Esophagus squamous epithelium (tissue), 5 donors: ENCODE data around the gene B3GALT5. TPM values are rescaled to one million over a fixed set of nuclear protein-coding genes. Genes with fewer than 3 reads are reported as not detected.

Experiments used
- DNase-seq: peaks from one replicate; lab custom pipeline; 2025; lab: John Stamatoyannopoulos, UW
- H3K27ac ChIP-seq, 4 donors: fragments of 200-600 bp; sonication (generic); one replicate each; pipeline ENCODE4 v1.5.1; 2016 to 2019; ENCODE audit warnings: mild to moderate bottlenecking in 1 of 4
- H3K27me3 ChIP-seq, 4 donors: fragments of 200-600 bp; sonication (generic); 1 replicate in 3 of 4; 2 replicates in 1 of 4; pipeline versions ENCODE4 v1.5.1 to v1.6.0; 2017 to 2021; ENCODE audit warnings: antibody characterized with exemption in 1 of 4
- H3K36me3 ChIP-seq, 3 donors: fragments of 200-600 bp; sonication (generic); one replicate each; pipeline ENCODE4 v1.5.1; 2016 to 2019
- H3K4me1 ChIP-seq, 3 donors: fragments of 200-600 bp; sonication (generic); one replicate each; pipeline ENCODE4 v1.5.1; 2017 to 2019
- H3K4me3 ChIP-seq, 4 donors: fragments of 200-600 bp; sonication (generic); 1 replicate in 3 of 4; 2 replicates in 1 of 4; pipeline ENCODE4 v1.5.1; 2016 to 2019; ENCODE audit warnings: mild to moderate bottlenecking in 2 of 4, moderate library complexity in 1 of 4
- H3K9me3 ChIP-seq, 3 donors: fragments of 200-600 bp; sonication (generic); one replicate each; pipeline ENCODE4 v1.5.1; 2016 to 2019
- CTCF ChIP-seq, 6 experiments: fragments of 450-650 bp in 4 of 6; fragments of 200-600 bp in 2 of 6; sonication (generic) in 2 of 6; IDR thresholded peaks; one replicate each; pipeline ENCODE4 v1.5.1; 2016 to 2019; ENCODE audit warnings: antibody characterized with exemption in 6 of 6, mild to moderate bottlenecking in 4 of 6, moderate library complexity in 4 of 6
- POLR2A ChIP-seq, 4 donors: fragments of 450-650 bp; IDR thresholded peaks; one replicate each; pipeline ENCODE4 v1.6.1; 2017; ENCODE audit warnings: antibody characterized with exemption in 4 of 4, mild to moderate bottlenecking in 4 of 4, moderate library complexity in 3 of 4
- WGBS, 2 donors: methylation state at CpG; one replicate each; pipeline ENCODE4 v1.1.5; 2018; 5-methylcytosine and 5-hydroxymethylcytosine counted together
- intact Hi-C: fragments of 100-400 bp; cut with DNase I; formaldehyde crosslinking; loops from one replicate; pipeline ENCODE4 v1.15.0; 2022
- total RNA-seq, 4 donors: library from RNA; depleted of rRNA; stranded (reverse); fragments of >200 nt; gene quantifications; one replicate each; pipeline ENCODE4 v1.1.0, GENCODE V29; 2016
- donor health status: DM: yes; HTN: yes; CAD: no.

The B3GALT5 gene
- total RNA-seq, 4 donors from 2014 or later = 0.19 to 2.6 (median 0.64) TPM

- DNase-seq = no peak
- intact Hi-C loops = no loop called here
- Histone ChIP-seq H3K36me3 (no peaks in the 10 kb centered on the region), H3K9me3 (no peaks in the 10 kb centered on the region), H3K4me3 (no peak overlapping the region), H3K27ac (no peak overlapping the region), H3K27me3 (peaks cover 0 to 64% (median 0%) of the 10 kb centered on the region in 4 donors), H3K4me1 (peaks cover 0 to 17% (median 4%) of the 10 kb centered on the region in 3 donors)
- TF ChIP-seq POLR2A (IDR thresholded peaks at IDR 0.05) = no peak
- no peak for TF ChIP-seq CTCF (IDR thresholded peaks at IDR 0.05)
- 46 to 55% methylated on average over 6 of the region's 6 CpGs for WGBS, 2 donors
These were observed 29.2 kb downstream of the B3GALT5 start for GRCh38 chr21:39641827-39642450.

- H3K27ac ChIP-seq = no peak overlapping the region
- DNase-seq = no peak
These were observed 31.4 kb downstream of the B3GALT5 start for GRCh38 chr21:39644062-39644560.

GRCh38 chr21:39645331-39645730 is 32.6 kb downstream of the B3GALT5 start:
- peaks cover 0 to 37% (median 0%) of the 10 kb centered on the region in 4 donors for H3K27me3 ChIP-seq
- intact Hi-C loops = no loop called here
- DNase-seq = no peak
- no peaks in the 10 kb centered on the region for H3K9me3 ChIP-seq
- H3K27ac ChIP-seq = no peak overlapping the region
- no peaks in the 10 kb centered on the region for H3K4me1 ChIP-seq
- H3K4me3 ChIP-seq = no peak overlapping the region
- no peak for TF ChIP-seq POLR2A (IDR thresholded peaks at IDR 0.05)
- TF ChIP-seq CTCF (IDR thresholded peaks at IDR 0.05) = no peak
- 58 to 65% methylated on average over 3 of the region's 3 CpGs for WGBS, 2 donors
- H3K36me3 ChIP-seq = no peaks in the 10 kb centered on the region

More at GRCh38 chr21:39644062-39644560, 31.4 kb downstream of the B3GALT5 start:
- H3K4me3 ChIP-seq = no peak overlapping the region
- no peaks in the 10 kb centered on the region for H3K36me3 ChIP-seq
- WGBS, 2 donors = 62 to 64% methylated on average over 6 of the region's 6 CpGs
- peaks cover 0 to 45% (median 0%) of the 10 kb centered on the region in 4 donors for H3K27me3 ChIP-seq
- peaks cover 0 to under 1% (median 0%) of the 10 kb centered on the region in 3 donors for H3K4me1 ChIP-seq
- H3K9me3 ChIP-seq = no peaks in the 10 kb centered on the region
- intact Hi-C loops = no loop called here
- TF ChIP-seq POLR2A (IDR thresholded peaks at IDR 0.05) (no peak), CTCF (IDR thresholded peaks at IDR 0.05) (no peak)

GRCh38 chr21:39647476-39647875 is 34.7 kb downstream of the B3GALT5 start:
- Histone ChIP-seq H3K9me3 (no peaks in the 10 kb centered on the region), H3K4me1 (no peaks in the 10 kb centered on the region), H3K36me3 (no peaks in the 10 kb centered on the region), H3K4me3 (no peak overlapping the region), H3K27me3 (peaks cover 0 to 22% (median 0%) of the 10 kb centered on the region in 4 donors), H3K27ac (no peak overlapping the region)
- WGBS, 2 donors = 64 to 71% methylated on average over 4 to 5 of the region's 6 CpGs
- TF ChIP-seq CTCF (IDR thresholded peaks at IDR 0.05) = no peak
- no peak for TF ChIP-seq POLR2A (IDR thresholded peaks at IDR 0.05)
- intact Hi-C loops = no loop called here
- DNase-seq = no peak

GRCh38 chr21:39648879-39649278 is 36.1 kb downstream of the B3GALT5 start:
- H3K36me3 ChIP-seq = no peaks in the 10 kb centered on the region
- H3K9me3 ChIP-seq = peaks cover 0 to 6% (median 0%) of the 10 kb centered on the region in 3 donors
- no peak for TF ChIP-seq POLR2A (IDR thresholded peaks at IDR 0.05)
- TF ChIP-seq CTCF (IDR thresholded peaks at IDR 0.05) = no peak
- 94 to 100% methylated on average over 1 to 3 of the region's 6 CpGs for WGBS, 2 donors
- no peak for DNase-seq
- H3K27me3 ChIP-seq = peaks cover 0 to 9% (median 0%) of the 10 kb centered on the region in 4 donors
- intact Hi-C loops = no loop called here
- H3K4me3 ChIP-seq = no peak overlapping the region
- H3K4me1 ChIP-seq = no peaks in the 10 kb centered on the region
- H3K27ac ChIP-seq = no peak overlapping the region
